NCI-H510A (cell line): ENCODE data around the gene RBM8A.

Experiments used
- DNase-seq: peaks from one replicate; lab custom pipeline; 2025; lab: John Stamatoyannopoulos, UW

Gene RBM8A

DNA sequence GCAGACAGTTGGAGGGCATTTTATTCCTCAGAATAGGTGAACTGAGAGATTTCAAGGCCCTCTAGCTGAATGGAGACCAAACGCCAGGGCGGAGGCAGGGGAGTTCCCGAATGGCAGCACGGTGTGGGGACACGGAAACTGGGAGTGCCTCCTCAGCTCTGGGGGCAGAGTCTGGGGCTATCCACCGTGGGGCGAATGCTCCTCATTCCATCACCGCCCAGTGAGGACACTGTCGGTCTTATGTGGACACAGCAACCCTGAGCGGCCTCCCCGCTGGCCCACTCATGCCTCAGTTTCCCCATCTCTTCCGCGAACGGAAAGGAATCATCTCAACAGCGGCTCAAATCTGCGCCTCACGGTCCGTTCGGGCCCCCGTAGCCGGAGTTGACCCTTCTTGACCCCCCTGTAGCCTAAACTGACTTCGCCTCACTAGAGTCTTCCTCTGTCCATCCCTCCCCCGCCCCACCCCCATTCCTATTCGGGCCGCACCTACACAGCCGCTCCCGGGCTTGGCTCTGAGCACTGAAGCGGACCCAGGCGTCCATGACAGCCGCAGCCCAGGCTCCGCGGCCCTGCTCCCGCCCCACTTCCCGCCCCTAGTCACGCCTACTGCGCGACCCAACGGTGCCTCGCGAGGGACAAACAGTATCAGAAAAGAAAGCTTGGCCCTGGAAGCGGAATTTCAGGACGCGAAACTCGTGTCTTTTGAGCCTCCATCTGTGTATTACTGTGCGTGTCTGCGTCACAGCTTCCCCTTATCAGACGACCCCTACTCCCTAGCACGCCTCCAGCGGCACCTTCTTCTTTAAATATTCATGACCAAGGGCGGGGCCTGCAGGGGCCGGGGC is 8.9 kb downstream of the RBM8A start, which contains the start of gene PEX11B:
Gene PEX11B, minus strand, starts transcription at position 574 of the 848 bp plus-strand sequence. Its CDS starts 29 bp downstream, at position 545.
- peak; percentile 57 for DNase-seq

DNA sequence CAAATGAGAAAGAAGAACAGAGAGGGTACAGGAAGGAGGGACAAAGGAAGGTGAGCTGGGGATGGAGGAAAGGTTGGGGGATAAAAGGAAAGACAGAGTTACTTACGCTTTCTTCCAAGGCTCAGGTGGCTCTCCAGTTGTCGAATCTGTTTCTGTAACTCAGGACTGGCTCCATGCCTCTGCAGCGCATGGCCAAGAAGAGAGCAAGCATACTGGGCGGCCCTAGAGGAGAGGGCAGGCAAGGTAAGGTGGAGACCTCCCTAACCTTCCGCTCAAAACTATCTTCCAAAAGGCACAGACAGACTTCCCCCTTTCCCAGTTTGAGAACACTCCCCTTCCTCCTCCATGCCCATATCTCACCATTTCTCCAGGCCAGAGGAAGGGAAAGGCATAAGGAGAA is 9.7 kb downstream of the RBM8A start:
- no peak for DNase-seq

DNA sequence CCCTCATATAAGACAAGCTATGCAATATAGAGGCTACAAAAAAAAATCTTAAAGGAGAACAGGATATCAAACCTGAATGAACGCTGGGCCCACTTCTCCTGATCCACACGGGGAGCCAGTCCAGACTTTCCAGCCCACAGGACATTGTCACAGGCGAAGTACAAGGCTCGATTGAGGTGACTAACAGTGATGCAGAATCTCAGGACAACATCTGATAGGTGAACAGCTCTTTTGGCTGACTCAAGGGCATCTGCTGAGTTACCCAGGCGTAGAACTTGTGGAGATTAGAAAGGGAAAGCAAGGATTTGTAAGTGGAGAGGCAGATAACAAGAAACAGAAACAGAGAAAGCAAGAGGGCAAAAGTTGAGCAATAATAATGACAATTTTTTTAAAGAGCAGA is 10.5 kb downstream of the RBM8A start:
- no peak for DNase-seq

DNA sequence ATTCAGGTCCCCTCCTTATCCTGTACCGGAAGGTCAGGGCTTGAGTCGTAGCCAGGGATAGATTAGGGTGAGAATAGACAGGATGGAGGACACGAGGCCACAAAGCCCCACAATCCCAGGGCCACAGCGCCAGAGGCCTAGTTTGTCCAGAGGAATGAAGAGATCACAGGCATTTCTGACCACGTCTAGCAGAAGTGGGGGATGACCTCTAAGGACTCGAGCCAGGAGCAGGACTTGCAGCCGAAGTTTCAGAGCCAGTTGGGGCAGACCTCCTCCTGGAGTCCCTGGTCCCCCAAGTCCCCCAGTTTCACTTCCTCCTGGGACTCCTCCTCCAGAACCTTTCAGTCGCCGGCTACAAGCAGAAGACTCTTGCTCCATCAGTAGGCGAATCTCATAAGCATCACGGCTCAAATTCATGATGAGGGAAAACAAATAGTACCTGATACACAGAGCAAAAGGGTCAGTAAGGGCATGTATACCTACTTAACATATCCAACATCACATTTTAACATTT is 15.1 kb downstream of the RBM8A start:
- DNase-seq: no peak

DNA sequence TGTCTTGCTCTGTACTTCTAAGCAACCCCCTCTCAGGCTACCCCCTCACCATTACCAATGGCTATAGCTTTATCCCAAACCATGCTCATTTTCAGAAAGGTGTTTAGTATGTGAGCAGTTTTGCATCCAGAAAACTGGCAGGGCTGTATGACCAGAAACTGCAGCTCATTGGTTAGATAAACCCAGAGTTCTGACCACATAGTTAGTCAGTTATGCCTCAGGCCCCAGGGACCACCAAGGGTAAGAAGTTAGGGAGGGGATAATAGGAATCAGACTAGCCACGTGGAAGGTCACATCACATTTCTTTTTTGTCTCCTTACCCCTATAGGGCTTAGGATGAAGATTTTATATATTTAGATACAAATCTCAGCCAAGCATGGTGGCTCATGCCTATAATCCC is 18.6 kb downstream of the RBM8A start:
- no peak for DNase-seq

DNA sequence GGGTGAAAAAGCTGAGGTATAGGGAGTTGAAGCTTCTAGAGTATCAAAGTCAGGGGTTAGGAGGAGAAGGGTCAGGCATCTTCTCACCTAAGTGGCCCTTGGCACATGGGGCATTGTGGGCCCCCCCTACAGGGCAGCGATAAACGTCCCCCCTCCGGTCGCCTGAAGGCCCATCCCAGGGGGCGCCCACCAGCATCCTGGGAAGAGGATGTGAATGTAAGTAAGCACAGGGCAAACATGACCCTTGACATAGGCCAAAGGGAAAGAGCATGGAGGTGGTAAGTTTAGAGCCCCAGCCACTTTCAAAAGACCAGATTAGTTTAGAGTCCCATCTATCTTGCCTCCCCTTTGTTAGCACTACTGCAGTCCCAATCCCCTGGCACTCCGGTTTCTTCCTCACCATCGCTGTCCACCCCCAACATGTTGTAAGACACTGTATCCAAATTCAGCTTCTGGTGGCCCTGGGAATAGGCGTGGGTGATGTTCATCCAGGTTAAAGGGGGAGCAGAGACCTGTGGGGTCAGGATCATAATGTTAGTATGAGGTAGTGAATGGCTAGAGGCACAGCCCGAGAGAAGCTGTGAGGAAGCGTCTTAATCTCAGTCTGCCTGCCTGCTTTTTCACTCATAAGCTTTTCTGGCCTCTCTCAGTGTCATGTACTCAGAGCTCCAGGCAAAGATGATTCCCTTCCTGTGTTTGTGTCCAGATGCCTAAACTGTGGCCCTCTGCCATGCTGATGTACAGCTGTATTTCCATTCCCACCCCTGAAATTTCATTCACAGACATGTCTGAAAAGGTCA is 20.1 kb downstream of the RBM8A start:
- DNase-seq: no peak

DNA sequence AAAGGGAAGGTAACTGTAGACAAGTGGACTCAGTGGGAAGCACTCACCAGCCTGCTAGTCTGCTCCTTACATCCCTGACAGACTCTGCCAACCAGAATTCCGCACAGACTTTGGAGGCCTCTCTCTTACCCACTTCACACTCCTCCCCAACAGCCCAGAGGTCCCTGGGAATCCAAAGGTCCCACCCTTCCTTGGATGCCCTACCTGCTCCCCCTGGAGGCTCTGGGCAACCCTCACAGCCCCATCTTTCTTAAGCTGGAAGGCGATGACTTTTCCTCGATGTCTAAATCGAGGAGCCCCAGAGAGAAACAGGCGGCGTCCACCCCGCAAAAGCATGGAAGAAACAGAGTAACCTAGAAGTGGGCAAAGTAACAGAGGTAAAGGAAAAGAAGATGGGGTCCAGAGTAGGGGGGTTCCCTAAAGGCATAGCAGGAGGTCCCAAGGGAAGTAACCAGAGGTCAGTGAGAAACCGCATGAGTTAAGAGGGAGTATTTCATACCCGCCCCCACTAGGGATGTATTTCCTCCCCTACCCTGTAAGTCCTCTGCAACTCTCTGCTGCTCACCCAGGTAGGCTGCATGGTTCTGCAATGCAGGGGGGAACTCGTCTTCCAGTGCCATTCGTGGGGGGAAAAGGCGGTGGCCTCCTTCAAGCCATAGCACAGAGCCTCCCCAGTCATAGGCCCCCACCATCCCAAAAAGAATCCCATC is 25.8 kb downstream of the RBM8A start:
- no peak for DNase-seq

DNA sequence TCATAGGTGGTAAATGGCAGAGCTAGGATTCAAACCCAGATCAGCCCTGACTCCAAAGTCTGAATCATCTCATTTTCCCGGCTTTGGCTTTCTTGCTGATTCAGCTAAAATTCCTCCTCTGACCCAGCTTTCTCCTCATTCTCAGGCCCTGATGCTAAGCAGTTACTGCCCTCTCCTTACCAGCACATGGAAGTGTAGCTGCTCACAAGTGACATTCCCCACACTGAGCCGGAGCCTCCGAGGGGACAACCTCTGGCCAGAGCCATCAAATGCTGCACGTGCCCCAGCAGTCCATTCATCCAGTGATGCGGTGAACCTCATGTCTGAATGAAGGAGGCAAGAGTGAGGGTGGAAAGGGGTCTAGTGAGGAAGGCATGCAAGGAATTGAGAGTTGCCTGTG is 28.5 kb downstream of the RBM8A start:
- DNase-seq: no peak

DNA sequence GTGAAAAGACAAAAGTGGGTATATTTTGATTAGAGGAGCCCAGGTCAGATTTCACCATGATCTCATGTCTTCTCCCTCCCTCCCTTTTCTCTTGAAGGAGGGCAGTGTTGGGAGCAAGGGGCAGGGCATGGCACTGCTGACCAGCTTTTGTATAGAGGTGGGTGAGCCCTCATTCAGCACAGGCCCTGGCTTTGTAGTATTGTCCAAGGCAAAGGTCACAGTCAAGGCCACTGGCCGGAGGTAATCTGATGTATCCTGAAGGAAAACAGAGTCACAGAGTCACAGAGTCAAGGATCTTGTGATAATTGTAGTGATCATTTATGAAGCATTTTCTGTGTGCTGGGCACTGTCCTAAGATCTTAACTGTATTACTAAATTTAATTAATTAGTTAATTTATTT is 29.3 kb downstream of the RBM8A start:
- DNase-seq: no peak

DNA sequence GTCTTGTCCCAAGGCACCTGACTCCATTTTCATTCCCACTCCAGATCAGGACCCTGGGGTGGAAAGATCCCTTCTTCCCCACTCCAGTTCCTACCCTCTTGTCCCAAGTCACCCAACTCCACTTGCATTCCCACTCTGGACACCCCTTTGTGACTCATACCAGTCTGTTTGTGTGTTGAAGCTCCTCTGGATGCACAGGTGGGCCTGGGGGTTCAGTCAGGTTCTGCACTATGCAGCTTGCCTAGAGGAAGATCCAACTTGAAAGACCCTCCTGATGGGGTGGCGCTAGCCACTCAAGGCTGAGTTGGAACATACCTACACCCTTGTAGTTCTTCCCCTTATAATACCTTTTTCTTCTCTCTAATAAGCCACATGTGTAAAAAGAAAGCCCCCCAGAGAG is 31.8 kb downstream of the RBM8A start:
- no peak for DNase-seq

DNA sequence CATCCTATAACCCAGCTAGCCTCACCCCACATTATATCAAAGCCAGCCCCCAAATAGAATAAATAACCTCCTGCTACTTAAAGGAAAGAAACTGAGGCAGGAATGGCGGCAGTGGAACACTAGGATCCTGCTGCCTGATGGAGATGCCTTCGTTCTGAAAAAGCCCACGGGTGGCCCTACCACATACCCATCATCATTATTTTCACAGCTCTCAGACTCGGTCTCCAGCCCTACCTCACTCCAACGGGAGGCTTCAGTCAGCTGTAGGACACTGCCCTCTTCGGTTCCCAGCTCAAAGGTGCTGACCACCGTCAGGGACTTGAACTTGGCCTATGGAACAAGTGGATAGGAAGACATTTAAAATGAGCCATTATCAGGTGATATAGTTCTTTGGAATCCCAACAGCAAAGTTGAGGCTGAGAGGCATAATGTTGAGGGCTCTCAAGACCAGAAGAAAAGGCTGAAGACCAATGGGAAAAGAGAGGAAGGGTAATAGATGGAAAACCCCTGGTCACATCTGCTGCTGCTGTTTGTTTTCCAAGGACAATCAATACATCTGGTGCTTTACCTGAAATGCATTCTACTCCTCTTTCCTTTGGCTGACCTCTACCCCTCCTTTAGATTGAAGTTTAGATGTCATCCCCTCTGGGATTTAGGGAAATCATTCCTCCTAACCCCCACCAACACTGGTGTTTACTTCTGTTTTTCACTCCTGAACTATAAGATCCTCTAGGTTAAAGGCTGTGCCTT is 33.8 kb downstream of the RBM8A start:
- DNase-seq: no peak

DNA sequence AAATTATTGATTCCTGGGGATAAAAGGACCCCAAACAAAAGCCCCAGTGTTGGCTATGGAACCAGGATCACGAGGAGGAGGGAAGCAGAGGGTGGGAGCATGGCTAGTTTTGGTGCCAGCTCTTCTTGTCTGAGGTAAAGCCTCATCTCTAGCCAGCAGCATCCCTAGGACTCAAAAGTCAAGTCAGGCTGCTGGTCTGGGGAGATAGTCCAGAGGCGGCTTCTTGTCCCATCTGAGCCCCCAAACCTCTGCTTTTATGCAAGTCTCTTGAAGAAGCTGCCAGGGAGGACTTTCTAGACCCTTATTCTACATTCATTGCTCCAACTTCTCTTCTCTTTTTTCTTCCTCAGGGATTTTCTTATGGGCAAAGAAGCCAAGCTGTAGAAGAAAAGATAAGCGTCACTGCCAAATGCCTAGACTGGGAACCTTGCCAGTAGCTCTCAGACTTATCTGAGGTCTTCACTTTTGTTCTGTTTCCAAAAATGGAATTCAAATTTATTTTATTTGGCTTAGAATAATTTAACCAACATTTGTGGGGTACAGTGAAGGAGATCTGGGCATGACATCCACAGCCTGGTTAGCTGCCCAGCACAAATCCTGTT is 34.7 kb downstream of the RBM8A start:
- DNase-seq: no peak

DNA sequence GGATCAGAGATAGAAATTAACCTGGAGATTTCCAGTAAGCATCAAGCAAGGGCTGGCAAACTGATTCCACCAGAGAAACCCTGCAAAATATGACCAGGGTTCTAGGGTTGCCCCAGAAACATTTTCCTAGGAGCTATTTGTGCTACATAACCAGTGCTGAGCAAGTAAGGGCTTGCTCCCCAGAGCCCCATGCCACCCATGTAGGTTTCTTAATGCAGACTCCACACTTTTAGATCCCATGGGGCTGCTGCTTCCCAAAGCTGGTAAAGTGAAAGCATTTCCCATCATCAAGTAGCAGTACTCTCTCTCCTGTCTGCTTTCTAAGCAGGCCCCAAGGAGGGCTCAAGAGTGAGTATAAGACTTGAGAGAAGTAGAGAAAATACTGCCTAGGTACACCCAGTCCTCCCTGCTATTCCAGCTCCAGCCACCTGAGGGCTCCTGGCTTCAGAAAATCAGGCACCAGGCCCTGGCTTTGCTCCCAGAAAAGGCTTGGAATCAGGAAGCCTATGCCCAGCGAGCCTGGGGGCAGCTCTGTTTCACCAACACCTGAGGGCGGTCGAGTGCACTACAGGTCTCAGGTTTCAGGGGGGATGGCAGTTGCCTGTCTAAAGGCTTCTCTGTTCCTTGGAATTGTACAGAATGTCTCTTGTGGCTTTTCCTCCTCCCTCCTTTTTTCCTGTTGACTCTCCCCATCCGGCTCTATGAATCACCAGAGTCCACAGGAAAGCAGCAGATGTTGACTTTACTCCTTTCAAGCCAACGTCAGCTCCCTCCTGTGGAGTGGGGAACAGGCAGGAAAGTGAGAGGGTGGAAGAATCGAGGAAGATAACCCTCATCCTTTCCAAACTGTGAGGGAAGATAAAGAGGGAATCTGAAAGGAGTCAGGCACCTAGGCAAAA is 35.4 kb downstream of the RBM8A start:
- DNase-seq: peak; percentile 94

DNA sequence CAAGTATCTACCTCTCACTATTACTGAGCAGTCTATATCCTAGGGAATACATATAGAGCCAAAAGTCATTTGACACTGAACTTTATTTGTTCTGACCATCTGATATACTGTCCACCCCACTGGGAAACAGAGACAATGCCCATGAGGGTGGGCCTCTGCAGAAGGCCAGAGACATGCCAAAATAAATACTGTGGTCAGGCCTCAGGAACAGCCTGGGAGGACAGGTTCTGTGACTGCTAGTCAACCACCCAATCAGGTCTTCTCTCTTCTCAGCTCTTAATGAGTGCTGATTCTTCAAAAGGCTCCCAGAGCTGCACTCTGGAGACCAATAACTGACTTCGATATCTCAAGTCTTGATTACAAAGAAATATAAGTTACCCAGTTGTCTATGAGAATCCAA is 36.1 kb downstream of the RBM8A start:
- DNase-seq: peak; percentile 36

DNA sequence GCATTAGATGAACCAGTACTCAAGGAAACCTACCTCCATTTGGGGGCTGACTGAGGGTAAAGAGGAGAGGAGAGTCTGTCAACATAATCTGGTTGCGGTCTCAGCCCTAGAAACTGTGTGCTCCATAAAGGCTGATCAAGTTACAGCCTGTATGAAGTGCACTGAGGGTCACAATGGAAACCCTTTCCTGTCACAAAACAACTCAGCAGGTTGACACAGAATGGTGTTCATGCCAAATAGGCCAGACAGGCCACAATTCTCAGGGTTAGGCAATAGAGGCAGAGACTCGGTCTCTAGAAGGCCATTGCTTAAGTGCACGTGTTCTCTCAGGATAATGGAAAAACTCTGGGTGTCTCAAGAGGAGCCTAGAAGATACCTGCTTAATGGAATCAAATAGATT is 37.6 kb downstream of the RBM8A start:
- DNase-seq: peak; percentile 55

DNA sequence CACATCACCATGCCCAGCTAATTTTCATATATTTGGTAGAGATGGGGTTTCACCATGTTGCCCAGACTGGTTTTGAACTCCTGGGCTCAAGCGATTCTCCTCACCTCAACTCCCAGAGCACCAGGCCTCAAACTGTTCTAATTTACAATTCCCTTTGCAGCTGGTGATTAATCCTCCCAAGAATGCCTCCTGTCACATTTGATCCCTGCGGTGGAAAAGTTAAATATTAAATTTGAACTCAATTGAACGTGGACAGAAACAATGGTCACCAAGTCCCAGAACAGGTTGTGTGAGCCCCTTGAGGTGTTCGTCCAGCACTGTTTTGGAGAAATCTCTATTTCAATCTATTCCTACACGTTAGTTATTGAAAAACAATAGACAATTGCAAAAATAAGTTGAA is 39.7 kb downstream of the RBM8A start:
- no peak for DNase-seq

DNA sequence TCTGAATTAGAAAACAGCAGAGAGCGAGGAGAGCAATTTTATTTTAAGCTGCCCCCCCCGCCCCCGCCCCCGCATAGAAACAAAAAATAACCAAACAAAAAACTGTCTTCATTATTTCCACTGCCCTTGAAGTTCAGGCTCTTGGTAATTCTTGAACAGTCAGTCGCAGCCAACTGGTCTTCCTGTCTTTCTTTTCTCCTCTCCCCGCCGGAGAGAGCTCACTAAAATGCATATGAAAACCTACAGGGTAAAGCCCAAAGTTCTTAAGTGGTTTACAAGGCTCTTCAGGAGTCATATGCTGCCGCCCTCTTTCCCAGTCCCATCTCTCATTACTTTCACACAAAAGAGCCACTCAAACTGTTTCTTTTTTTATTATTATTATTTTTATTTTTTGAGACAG is 40.5 kb downstream of the RBM8A start:
- DNase-seq: no peak

DNA sequence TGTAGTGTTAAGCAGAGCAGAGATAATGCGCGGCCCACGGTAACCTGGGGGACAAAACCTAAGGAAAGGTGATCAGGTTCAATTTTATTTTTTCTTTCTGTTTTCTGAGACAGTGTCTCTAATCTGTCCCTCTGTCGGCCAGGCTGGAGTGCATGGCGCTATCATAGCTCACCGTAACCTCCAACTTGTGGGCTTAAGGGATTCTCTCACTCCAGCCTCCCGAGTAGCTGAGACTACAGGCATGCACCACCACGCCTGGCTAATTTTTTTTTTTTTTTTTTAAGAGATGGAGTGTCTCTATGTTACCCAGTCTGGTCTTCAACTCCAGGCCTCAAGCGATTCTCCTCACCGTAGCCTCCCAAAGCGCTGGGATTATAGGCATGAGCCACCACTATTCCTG is 40.9 kb downstream of the RBM8A start:
- no peak for DNase-seq

DNA sequence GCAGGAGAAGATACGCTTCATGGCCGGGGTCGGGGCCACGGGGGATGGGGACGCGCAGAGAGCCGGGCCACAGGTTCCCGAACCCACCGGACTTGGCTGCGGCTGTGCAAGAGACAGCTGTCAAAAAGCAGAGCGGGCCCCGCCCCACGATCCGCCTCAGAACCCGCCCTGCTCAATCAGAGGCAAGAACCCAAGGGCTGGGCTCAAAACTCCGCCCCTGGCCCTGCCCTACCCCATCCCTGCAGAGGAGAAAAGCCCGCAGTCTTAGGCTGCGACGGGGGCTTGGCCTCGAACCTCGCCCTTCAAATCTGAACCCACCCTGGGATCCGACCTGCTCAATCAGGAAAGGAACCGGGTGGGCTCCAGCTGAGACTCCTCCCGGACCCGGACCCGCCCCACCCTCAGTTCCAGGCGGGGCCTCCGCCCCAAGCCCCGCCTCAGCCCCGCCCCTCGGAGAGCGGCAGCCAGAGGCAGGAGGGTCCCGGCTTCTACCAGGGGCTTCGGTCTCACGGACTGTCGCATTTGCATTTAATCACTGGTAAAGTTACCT is 41.5 kb downstream of the RBM8A start, which contains the start of gene ANKRD35:
Gene ANKRD35, minus strand, starts transcription at position 129 of the 550 bp plus-strand sequence. Its CDS starts 108 bp downstream, at position 21.
- DNase-seq: peak; percentile 53

DNA sequence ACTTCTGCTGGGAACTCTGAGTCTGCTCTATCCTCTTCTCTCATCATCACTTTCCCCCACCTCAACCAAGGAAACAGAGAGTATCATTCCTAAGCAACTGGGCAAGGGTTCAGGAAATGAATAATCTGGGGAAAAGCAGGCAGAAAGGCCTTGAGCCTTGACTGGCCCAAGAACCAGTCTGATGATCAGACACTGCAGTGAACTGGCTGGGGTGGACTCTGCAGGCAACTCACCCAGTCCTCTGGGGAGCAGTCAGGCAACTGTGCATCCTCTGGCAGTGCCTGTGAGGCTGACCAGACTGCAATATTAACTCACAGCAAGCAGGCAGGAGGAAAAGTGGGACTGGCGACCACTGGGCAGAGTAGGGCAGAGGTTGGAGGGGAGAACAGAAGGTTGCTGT is 42.6 kb downstream of the RBM8A start:
- no peak for DNase-seq
